Measurements from ENCODE around the gene KLHL2.
"Not testable (repeated sequence)": the region's sequence is repeated elsewhere in the genome, so short reads cannot be mapped to it uniquely, and the experiment has no call there.

DNA sequence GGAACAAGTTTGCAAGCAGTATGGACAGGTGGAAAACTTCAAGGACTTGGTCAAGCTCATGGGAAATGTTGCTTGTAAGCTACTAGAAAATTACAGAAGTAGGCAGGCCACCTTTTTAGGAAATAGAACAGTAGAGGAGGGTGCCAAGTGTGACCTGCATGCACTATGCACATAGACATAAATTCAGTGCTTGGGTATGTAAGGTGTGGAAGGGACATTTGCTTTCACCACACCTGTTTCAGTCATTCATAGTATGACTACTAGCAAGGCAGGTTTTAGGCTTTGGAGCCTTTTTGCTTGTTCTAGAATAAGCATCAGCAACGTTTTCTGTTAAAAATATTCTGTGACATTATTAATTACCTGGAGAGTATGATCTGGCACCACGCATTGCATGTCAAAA lies 20.0 kb downstream of the KLHL2 start:
- TF ChIP-seq, protein P1, sequence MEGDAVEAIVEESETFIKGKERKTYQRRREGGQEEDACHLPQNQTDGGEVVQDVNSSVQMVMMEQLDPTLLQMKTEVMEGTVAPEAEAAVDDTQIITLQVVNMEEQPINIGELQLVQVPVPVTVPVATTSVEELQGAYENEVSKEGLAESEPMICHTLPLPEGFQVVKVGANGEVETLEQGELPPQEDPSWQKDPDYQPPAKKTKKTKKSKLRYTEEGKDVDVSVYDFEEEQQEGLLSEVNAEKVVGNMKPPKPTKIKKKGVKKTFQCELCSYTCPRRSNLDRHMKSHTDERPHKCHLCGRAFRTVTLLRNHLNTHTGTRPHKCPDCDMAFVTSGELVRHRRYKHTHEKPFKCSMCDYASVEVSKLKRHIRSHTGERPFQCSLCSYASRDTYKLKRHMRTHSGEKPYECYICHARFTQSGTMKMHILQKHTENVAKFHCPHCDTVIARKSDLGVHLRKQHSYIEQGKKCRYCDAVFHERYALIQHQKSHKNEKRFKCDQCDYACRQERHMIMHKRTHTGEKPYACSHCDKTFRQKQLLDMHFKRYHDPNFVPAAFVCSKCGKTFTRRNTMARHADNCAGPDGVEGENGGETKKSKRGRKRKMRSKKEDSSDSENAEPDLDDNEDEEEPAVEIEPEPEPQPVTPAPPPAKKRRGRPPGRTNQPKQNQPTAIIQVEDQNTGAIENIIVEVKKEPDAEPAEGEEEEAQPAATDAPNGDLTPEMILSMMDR (IDR thresholded peaks at IDR 0.05; ENCODE audit: poor library complexity): not testable (repeated sequence)
- TF ChIP-seq EZH2 (IDR thresholded peaks at IDR 0.05; ENCODE audit: borderline replicate concordance): not testable (repeated sequence)
